ENCODE results near the gene DYNLT4.
"Not testable (repeated sequence)": the region's sequence is repeated elsewhere in the genome, so short reads cannot be mapped to it uniquely, and the experiment has no call there.

Gene DYNLT4, protein sequence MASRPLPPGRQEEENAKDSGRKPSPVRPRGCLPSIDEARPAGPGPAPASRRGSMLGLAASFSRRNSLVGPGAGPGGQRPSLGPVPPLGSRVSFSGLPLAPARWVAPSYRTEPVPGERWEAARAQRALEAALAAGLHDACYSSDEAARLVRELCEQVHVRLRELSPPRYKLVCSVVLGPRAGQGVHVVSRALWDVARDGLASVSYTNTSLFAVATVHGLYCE

DNA sequence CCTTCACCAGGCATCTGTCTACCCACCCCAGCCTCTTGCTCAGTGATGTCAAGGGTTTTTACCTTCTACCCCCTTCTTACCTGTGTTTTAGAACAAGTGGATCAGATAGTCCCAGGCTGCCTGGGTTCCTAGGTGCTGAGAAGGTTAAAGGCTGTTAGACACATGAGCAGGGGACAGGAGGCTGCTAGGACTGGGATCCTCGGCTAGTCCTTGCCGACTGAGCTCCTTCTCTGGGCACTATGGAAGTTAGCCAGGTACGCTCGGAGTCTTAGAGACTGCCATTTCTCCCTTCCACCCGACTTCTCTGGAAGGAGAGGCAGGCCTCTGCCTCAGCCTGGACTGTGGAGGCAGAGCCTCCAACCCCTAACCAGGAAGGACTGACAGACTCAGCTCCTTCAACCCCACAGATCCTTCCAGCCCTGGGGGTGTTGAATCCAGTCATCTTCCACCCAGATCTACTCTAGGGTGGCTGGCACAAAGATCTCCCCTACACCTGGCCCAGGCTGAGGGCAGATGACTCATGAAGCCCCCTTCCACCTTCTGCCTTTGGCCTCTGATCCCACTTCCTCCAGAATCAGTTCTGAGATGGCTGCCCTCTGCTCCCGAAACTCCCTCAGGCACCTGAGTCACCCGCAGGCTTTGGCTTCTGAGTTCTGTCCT is at the start of gene DYNLT4:
TSS of gene DYNLT4 (minus strand) at position 648 of the 660 bp plus-strand sequence. CDS start 683 bp downstream, outside the sequence.
- no peak for DNase-seq (ENCODE audit: insufficient read length, low spot score)
- FAIRE-seq, result no peak

DNA sequence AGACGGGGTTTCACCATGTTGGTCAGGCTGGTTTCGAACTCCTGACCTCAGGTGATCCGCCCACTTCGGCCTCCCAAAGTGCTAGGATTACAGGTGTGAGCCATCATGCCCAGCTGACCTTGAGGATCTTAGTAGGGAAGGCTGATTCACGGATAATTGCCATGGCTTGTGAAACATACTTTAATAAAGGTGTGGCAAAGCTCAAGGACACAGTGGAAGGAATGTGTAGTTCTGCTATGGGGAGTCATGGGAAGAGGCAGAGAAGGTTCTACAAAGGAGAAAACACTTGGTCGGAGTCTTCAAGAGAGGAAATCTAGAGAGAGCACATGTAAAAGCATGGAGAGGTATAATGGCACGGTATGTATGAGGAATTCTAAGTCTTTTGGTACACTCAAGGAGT is 48.6 kb upstream of the DYNLT4 start:
- no peak for FAIRE-seq
- DNase-seq (ENCODE audit: insufficient read length, low spot score), result no peak

DNA sequence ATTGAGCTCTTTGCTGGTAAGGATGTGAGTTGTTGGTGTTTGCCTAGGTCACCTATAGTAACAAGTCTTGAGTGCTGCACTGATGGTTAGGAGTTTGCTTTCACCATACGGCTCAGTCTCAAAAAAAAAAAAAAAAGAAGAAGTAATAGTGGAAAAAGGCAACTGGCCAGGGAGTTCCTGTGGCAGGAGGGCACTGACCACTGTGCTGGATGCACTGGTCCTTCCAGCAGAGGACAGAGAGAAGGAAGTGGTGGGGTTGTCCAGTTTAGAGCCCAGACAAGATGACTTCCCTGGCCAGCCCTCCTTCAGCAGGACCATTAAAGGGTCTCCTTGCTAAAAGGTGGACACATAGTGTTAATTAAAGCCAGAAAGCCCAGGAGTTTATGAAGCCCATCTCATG is 47.8 kb upstream of the DYNLT4 start:
- no peak for FAIRE-seq

DNA sequence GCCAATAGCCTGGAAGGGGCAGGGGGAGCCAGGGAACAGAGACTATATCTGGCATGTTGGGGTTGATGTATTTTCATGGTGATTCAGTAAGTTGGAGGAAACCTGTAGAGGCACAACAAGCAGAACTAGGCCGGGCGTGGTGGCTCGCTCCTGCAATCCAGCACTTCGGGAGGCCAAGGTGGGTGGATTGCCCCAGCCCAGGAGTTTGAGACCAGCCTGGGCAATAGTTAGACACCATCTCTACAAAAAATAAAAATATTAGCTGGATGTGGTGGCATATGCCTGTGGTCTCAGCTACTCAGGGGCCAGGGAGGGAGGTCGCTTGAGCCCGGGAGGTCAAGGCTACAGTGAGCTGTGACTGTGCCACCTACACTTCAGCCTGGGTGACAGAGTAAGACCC is 46.0 kb upstream of the DYNLT4 start:
- DNase-seq (ENCODE audit: insufficient read length, low spot score), result no peak
- FAIRE-seq, result no peak

More for the DNA sequence above, 47.8 kb upstream of the DYNLT4 start:
- no peak for DNase-seq (ENCODE audit: insufficient read length, low spot score)

DNA sequence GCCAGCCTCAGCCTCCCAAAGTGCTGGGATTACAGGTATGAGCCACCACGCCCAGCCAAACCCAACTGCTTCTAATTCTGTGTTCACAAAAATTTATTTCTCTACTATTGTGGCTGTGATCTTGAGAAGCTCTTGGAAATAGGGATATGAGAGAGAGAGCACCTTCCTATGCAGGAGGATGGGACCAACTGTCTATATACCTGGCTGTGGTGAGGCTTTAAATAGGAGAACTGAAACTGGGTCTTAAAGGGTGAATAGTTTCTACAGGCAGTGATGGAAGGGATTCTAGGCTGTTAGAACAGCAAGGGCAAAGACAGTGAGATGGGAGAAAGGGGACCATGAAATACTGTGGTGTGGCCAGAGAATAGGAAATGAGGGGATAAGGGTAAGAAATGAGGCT is 44.2 kb upstream of the DYNLT4 start:
- FAIRE-seq (no peak), DNase-seq (ENCODE audit: insufficient read length, low spot score) (no peak)

DNA sequence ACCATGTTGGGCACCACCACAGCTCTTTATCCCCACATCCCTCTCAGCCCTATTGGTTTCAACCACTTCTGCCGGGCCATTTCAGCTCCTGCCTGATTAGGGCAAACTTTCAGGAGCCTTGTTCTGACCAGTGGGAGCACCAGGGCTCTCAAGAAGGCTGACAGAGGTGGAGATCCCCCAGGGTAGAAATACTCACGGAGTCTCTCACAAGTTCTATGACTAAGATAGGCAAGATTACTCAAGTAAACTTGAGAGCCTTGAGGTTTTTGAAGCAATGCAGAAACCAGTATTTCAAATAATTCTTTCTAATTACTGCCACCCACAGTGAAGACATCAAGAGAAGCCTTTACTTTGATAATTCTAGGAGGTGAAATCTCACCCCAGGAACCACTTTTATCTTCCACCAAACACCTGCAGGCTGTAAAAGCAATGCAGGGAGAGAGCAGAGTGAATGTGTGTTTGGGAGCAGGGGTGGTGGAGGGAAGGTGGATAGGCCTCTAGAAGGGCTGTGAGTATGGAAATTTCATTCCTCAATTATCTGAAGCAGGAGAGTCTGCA is 42.5 kb upstream of the DYNLT4 start:
- FAIRE-seq, result no peak
- DNase-seq (ENCODE audit: insufficient read length, low spot score), result no peak

DNA sequence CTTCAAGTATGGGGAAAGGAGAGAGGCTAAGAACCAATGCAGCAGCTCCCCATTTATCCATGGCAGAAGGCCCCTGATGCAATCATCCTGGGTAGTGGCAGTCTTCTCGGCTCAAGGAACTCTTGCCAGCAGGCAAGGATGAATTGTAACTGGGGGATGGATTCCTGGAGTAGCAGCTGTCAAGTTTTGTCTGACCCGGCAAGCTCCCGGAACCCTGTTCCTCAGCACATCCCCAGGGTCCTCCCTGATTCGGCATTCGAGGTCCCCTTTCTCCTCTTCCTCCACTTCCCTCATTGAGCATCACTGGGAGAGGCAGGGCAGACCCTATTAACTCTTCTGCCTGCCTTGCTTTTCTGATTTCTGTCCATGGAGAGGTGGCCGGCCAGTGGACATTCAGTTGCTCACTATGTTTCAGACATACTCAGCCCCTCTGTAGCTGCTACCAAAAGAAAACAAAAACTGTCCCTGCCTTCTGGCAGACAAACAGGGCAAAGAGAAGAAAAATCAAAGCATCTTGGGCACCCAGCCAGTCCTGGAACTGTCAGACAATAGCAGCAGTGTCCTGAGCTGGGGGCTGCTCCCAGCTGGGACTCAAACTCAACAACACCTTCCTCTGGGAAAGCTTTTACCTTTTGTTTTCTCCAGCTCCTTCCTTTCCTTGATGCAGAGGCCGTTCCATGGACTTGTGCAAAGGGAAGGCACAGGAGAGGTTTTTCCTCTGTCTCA is 41.5 kb upstream of the DYNLT4 start:
- DNase-seq (ENCODE audit: insufficient read length, low spot score), result no peak
- no peak for FAIRE-seq

DNA sequence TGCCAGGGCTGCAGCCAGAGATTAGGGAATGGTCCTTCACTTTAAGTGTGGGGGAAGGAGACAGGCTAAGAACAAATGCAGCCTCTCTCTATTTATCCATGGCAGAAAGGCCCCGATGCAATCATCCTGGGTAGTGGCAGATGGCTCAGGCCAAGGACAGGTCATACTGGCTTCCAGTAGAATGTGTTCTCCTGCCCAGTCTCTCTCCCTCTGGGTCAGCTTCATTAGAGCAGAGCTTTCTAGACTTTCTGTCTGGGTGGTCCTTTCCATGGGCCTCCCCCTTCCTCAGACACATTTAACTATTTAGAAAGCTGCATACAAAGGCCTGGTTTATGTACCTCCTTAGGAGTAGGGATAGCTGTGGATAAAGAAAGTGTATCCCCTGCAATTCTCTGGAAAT is 40.7 kb upstream of the DYNLT4 start:
- no peak for FAIRE-seq
- no peak for DNase-seq (ENCODE audit: insufficient read length, low spot score)

DNA sequence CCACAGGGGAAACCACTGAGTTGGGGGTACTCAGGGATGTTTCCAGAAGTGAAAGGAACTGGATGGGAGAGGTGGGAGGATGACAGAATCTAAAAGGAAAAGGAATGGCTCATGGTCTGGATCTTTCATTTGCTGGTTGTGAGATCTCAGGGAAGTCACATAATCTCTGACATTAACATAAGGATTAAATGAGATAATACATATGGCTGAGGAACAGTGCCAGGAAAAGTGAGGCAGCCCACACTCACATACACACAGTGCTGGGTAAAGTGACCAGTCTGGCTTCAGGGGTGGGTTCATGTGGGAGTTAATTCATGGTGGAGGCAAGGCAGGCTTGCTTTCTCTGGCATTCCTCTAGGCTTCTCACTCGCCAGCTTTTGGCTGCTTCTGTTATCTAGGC is 39.8 kb upstream of the DYNLT4 start:
- FAIRE-seq, result no peak
- no peak for DNase-seq (ENCODE audit: insufficient read length, low spot score)

DNA sequence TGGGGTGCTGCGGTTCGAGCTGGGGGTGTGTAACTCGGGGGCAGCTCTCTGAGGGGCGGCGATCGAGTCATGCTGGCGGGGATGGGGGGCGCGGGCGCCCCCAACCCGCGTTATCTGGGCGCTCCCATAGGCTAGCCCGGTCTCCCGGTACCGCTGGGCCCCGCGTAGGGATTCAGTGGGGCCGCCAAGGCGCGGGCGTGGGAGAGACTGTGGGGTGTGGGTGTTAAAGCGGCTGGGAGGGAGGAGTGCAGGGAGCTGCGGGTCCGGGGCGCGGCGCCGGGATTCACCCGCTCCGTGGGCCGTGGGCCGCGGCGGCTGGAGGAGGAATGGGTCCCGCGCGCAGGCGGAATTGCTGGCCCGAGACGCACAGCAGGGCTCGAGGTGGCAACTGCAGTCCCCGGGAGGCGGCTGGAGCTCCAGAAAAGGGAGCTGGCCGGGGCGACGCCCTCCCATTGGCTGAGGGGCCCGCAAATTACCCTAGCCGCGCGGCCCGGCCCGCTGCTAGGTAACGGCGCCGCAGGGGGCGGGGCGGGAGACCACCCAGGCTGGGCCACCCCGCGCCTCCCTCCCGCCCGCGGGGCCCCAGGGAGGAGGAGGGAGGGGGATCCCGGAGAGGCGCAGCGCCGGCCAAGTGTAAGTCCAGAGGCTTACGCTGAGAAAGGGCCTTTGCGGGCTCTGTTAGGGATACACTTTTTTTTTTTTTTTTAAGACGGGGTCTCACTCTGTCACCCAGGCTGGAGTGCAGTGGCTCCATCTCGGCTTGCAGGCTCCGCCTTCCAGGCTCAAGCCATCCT is 35.9 kb upstream of the DYNLT4 start, which contains the start of gene PTCH2:
TSS of gene PTCH2 (minus strand) at position 392 of the 794 bp plus-strand sequence. CDS start at position 71, 321 bp downstream.
- peak; percentile 53 for DNase-seq (ENCODE audit: insufficient read length, low spot score)
- no peak for FAIRE-seq

DNA sequence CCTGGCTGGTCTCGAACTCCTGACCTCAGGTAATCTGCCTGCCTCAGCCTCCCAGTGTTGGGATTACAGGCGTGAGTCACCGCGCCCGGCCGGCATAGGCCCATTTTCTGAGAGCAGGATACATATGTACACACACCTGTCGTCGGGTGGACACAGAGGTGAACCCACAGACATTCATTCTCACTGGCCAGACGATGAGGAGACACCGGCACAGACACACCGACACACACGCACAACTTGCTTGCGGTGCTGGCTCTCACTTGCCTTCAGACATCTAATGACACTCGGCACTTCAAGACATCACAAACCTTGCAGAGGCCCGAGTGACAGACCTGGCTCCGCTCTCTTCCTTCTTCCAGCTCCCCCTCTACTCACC is 35.3 kb upstream of the DYNLT4 start:
- FAIRE-seq (no peak), DNase-seq (ENCODE audit: insufficient read length, low spot score) (no peak)

DNA sequence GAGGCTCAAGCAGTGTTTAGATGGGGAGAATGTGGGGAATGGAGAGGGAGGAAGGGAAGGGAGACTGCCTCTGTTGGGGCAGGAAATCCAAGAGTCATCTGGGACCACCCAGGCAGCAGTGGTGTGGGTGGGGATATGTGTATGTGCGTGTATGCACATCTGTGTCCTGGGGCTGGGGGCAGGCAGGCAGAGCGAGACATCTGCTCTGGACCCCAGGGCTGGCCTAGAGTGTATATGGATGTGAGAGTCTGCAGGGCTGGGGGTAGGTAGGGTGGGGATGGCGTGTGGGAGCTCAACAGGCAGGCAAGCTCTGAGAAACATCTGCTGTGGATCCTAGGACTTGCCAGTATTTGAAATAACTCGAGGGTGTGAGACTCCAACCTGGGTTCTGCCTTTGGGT is 32.4 kb upstream of the DYNLT4 start:
- no peak for DNase-seq (ENCODE audit: insufficient read length, low spot score)
- FAIRE-seq, result no peak

DNA sequence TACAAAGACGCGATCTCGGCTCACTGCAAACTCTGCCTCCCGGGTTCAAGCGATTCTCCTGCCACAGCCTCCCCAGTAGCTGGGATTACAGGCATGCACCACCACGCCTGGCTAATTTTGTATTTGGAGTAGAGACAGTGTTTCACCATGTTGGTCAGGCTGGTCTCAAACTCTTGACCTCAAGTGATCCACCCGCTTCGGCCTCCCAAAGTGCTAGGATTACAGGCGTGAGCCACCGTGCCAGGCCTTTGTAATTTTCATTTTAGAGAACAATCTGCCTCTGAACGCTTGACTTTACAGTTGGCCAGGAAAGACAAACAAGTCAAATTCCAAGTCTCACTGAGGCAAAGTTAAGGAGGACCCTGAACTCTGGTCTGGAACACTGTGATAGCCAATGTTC is 31.1 kb upstream of the DYNLT4 start:
- FAIRE-seq; DNase-seq (ENCODE audit: insufficient read length, low spot score): not testable (repeated sequence)

DNA sequence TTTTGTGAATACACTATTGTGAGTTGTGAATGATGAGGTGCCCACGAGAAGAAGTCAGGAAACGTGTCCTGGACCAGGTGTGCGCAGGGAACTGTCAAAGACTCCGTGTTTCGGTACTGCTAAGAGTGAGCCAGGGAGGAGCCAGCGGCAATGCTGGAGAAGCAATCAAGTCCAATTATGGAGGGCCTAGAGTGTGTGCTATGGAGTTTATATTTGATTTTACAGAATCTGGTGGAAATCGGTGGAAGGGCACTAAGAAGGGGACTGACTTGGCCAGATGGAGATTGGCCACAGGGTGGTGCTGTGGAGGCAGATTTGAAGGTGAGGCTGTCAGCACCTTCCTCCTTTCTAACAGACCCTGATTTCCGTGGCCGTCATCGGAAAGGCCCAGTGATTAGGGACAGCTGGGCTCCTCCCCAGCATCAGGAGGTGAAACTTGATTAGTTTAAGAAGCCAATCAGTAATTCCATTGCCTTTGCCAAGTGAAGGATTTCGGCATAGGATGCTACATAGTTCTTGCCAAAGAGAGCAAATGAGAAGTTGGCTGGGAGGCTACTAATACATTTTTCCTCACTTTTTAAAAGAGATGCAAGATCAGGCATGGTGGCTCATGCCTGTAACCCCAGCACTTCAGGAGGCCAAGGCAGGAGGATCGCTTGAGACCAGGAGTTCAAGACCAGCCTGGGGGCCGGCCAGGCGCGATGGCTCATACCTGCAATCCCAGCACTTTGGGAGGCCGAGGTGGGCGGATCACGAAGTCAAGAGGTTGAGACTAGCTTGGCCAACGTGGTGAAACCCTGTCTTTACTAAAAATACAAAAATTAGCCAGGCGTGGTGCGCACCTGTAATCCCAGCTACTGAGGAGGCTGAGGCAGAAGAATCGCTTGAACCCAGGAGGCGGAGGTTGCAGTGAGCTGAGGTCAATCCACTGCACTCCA is 28.9 kb upstream of the DYNLT4 start:
- DNase-seq (ENCODE audit: insufficient read length, low spot score), result peak; percentile 89
- peak; percentile 97 for FAIRE-seq

DNA sequence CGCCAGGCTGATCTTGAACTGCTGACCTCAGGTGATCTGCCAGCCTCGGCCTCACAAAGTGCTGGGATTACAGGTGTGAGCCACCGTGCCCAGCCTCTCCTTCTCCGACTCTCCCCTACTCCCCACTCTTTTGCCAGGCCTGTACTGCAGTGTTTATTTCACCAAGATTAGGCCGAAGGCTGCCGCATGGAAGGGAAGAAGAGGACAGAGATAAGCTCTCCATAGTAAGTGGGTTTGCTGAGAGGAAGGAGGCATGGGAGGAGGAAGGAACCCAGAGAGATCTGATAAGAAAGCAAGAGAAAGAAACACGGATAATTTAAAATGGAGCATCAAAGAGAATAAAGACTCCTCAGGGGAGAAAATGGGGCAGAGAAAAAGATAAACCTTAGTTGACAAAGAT is 27.2 kb upstream of the DYNLT4 start:
- DNase-seq (ENCODE audit: insufficient read length, low spot score), result no peak
- FAIRE-seq, result no peak

DNA sequence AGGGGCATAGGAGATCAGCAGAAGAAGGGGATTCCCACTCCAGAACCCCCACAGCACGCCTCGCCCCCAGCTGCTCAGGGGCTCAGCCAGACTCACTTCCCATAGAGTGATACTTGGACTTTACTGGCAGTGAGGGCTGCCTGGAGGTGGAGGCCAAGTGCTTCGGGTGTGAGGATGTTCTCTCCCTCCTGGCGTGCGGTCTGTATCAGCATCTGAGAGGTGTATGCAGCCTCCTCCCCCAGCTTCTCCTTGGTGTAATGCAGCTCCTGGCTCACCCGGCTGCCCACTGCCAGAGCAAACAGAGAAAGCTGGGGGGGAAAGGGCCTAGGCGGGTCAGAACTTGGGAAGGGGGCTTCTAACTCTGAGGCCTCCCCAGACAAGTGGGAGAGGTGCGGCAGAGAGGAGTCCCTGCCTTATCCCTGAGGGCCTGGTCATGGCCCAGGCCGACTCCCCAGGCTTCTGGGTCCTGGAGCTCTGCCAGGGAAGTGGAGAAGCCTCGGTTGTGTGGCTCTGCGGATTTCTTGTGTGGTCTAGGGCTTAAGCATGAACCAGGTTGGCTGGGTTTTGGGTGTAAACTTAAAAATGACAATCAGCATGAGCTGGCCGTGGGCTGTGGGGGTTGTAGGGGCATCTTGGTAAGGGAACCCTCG is 25.0 kb upstream of the DYNLT4 start:
- DNase-seq (ENCODE audit: insufficient read length, low spot score) (no peak), FAIRE-seq (no peak)

DNA sequence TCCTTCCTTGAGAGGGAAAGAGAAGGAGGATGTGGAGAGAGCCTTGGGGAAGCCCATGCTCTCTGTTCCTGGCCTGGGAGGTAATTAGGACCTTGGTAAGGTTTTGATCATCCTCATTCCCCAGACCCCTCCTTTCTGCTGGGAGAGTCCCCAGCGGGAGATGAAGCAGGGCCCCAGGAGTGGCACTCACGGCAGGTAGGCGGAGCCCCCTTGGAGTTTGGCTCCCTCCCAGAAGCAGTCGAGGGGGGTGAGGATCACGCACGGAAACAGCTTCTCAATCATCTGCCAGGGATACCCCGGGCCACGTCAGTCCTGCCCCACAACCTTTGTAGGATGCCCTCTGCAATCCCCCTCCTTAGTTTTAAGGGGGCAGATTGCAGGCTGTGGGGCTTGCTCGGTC is 24.4 kb upstream of the DYNLT4 start:
- no peak for DNase-seq (ENCODE audit: insufficient read length, low spot score)
- no peak for FAIRE-seq

DNA sequence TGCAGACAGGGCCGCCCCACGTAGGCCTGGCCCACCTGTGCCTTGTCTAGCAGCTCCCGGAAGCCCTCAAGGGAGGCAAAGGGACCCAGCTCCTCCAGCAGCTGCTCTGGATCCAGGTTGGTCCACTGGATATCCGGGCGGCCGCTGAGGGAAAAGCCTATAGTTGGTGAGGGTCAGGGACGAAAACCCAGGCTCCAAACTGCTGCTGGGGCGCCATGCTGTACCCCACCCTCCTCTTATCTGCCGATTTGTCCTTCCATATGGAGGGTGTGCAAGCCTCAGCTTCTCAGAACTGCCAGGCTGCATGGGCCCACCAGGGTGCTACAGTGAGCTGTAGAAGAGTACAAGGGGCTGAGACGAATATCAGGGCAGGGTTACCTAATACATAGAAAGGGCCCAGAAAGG is 23.8 kb upstream of the DYNLT4 start:
- FAIRE-seq, result no peak

More for the DNA sequence above, 23.8 kb upstream of the DYNLT4 start:
- no peak for DNase-seq (ENCODE audit: insufficient read length, low spot score)
